Measurements from ENCODE around the gene FOXL1. TPM values are rescaled to one million over a fixed set of nuclear protein-coding genes. Genes with fewer than 3 reads are reported as not detected.

Gene FOXL1
- total and polyA plus RNA-seq, 7 donors, result 0.14 to 1.6 (median 0.48) TPM; not detected in 1

GRCh38 chr16:86614699-86615098 lies 36.4 kb downstream of the FOXL1 start:
- no peak overlapping the region for H3K4me3 ChIP-seq
- H3K4me1 ChIP-seq, result no peaks in the 10 kb centered on the region
- WGBS, 2 donors, result 38 to 75% methylated on average over 5 of the region's 5 CpGs
- no peaks in the 10 kb centered on the region for H3K36me3 ChIP-seq
- peaks cover 0 to 28% (median 8%) of the 10 kb centered on the region in 3 donors for H3K27me3 ChIP-seq
- no peaks in the 10 kb centered on the region for H3K9me3 ChIP-seq
- TF ChIP-seq, protein P1, sequence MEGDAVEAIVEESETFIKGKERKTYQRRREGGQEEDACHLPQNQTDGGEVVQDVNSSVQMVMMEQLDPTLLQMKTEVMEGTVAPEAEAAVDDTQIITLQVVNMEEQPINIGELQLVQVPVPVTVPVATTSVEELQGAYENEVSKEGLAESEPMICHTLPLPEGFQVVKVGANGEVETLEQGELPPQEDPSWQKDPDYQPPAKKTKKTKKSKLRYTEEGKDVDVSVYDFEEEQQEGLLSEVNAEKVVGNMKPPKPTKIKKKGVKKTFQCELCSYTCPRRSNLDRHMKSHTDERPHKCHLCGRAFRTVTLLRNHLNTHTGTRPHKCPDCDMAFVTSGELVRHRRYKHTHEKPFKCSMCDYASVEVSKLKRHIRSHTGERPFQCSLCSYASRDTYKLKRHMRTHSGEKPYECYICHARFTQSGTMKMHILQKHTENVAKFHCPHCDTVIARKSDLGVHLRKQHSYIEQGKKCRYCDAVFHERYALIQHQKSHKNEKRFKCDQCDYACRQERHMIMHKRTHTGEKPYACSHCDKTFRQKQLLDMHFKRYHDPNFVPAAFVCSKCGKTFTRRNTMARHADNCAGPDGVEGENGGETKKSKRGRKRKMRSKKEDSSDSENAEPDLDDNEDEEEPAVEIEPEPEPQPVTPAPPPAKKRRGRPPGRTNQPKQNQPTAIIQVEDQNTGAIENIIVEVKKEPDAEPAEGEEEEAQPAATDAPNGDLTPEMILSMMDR (IDR thresholded peaks at IDR 0.05), result no peak
- TF ChIP-seq POLR2AphosphoS5 (IDR thresholded peaks at IDR 0.05), result no peak
- no peak for TF ChIP-seq POLR2A (IDR thresholded peaks at IDR 0.05)
- no peak for TF ChIP-seq EP300 (IDR thresholded peaks at IDR 0.05)
- no peak overlapping the region for H3K27ac ChIP-seq
- intact Hi-C loops (cut with DNase I), result no loop called here
- DNase-seq, result no peak

DNA sequence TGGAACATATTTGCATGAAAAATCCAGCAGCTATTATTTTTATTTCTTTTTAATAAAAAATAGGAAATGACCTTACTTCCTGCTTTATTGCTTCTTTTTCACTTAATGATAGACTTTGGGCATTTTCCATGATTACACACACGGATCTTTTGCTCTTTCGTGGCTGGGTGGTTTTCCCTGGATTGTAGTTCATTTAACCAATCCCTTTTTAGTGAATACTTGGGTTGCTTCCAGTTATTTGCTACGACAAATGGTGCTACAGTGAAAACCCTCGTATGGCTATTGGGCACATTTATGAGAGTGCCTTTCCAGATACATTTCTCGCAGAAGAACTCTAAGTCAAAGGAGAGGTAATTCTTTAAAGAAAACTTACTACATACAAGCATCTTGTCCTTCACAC lies 38.6 kb downstream of the FOXL1 start:
- TF ChIP-seq POLR2AphosphoS5 (IDR thresholded peaks at IDR 0.05) (no peak), POLR2A (IDR thresholded peaks at IDR 0.05) (no peak), EP300 (IDR thresholded peaks at IDR 0.05) (no peak)
- TF ChIP-seq, protein P1 (IDR thresholded peaks at IDR 0.05), result no peak
- H3K4me1 ChIP-seq, result no peaks in the 10 kb centered on the region
- WGBS, 2 donors, result 68 to 72% methylated on average over 5 of the region's 5 CpGs
- H3K36me3 ChIP-seq, result no peaks in the 10 kb centered on the region
- peaks cover 0 to 24% (median 0%) of the 10 kb centered on the region in 3 donors for H3K27me3 ChIP-seq
- DNase-seq, result no peak
- no peaks in the 10 kb centered on the region for H3K9me3 ChIP-seq
- intact Hi-C loops (cut with DNase I), result no loop called here
- no peak overlapping the region for H3K27ac ChIP-seq
- no peak overlapping the region for H3K4me3 ChIP-seq

DNA sequence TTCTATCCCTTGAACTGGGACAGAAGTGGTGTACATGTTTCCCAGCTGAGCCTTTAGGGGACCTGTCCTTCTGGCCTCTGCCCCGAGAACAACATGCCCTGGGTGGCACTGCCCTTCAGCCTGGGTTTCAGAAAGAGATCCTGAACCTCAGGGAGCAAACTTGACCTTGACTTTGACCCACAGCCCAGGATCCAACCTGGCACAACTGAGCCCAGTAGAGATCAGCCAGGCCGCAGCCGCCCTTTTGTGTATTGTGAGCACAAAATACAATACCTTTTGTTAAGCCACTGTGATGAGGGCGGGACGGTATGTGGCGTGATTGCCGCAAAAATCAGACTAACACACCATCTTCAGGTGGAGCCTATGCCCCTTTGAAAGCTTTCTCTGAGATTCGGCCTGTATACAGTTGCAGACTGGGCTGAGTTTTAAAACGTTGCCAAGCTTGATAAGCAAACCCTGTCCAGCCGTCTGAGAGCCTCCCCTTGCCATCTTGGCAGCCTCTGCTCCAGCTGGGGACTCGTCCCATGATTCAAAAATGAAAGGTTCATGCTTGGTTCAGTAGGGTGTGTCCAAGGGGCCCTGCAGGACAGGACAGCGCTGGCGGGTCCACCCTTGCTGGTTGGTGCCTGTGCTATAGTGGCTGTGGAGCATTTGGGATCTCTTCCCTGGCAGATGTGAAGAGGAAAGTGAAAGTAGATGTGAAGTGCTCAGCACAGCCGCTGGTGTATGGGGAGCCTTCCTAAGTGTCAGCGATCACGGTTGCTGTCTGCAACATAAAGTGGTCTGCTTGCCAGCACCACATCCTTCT lies 40.3 kb downstream of the FOXL1 start:
- WGBS, 2 donors, result 79% methylated on average over 16 of the region's 16 CpGs

GRCh38 chr16:86619239-86619794 lies 41.0 kb downstream of the FOXL1 start:
- intact Hi-C loops (cut with DNase I), result no loop called here
- H3K9me3 ChIP-seq, result no peaks in the 10 kb centered on the region
- H3K4me1 ChIP-seq, result no peaks in the 10 kb centered on the region
- 80 to 89% methylated on average over 23 of the region's 23 CpGs for WGBS, 2 donors
- H3K4me3 ChIP-seq, result peak overlapping the region in 1 of 4 donors; percentile 17
- no peak overlapping the region for H3K27ac ChIP-seq
- no peak for TF ChIP-seq POLR2A (IDR thresholded peaks at IDR 0.05)
- no peak for TF ChIP-seq EP300 (IDR thresholded peaks at IDR 0.05)
- TF ChIP-seq, protein P1 (IDR thresholded peaks at IDR 0.05), result no peak
- TF ChIP-seq POLR2AphosphoS5 (IDR thresholded peaks at IDR 0.05), result no peak
- peaks cover 0 to 16% (median 0%) of the 10 kb centered on the region in 3 donors for H3K27me3 ChIP-seq
- DNase-seq, result no peak
- H3K36me3 ChIP-seq, result no peaks in the 10 kb centered on the region

More for the DNA sequence above, 40.3 kb downstream of the FOXL1 start:
- intact Hi-C loops (cut with DNase I), result no loop called here
- H3K27me3 ChIP-seq, result peaks cover 0 to 16% (median 0%) of the 10 kb centered on the region in 3 donors
- H3K9me3 ChIP-seq, result no peaks in the 10 kb centered on the region
- no peak for DNase-seq
- TF ChIP-seq POLR2A (IDR thresholded peaks at IDR 0.05) (no peak), EP300 (IDR thresholded peaks at IDR 0.05) (no peak), POLR2AphosphoS5 (IDR thresholded peaks at IDR 0.05) (no peak)
- TF ChIP-seq, protein P1 (IDR thresholded peaks at IDR 0.05), result no peak
- no peak overlapping the region for H3K27ac ChIP-seq
- H3K4me1 ChIP-seq, result no peaks in the 10 kb centered on the region
- H3K36me3 ChIP-seq, result no peaks in the 10 kb centered on the region
- H3K4me3 ChIP-seq, result peak overlapping the region in 1 of 4 donors; percentile 17

Data from sigmoid colon (tissue), 7 donors.